HFF-Myc (cell line): Measurements from ENCODE around the gene GGTA1.

ENCODE experiments used
- DNase-seq: peaks from one replicate; pipeline ENCODE4 v3.0.0-alpha.2; 2011; ENCODE audit warnings: low read depth; ENCODE audit errors: extremely low read depth
- H3K4me3 ChIP-seq: replicated peaks from 2 replicates; pipeline ENCODE4 v1.5.1; 2011; ENCODE audit warnings: low read depth, mild to moderate bottlenecking, control low read depth, low read length
- TF ChIP-seq, protein P1 (sequence below): IDR thresholded peaks from 2 replicates; pipeline ENCODE4 v1.5.1; 2012; ENCODE audit warnings: mild to moderate bottlenecking, low read depth, low read length, control low read depth; ENCODE audit errors: missing control alignments

GGTA1 gene

GRCh38 chr9:121478816-121479676 is 20.6 kb downstream of the GGTA1 start:
- no peak overlapping the region for H3K4me3 ChIP-seq
- TF ChIP-seq, protein P1, sequence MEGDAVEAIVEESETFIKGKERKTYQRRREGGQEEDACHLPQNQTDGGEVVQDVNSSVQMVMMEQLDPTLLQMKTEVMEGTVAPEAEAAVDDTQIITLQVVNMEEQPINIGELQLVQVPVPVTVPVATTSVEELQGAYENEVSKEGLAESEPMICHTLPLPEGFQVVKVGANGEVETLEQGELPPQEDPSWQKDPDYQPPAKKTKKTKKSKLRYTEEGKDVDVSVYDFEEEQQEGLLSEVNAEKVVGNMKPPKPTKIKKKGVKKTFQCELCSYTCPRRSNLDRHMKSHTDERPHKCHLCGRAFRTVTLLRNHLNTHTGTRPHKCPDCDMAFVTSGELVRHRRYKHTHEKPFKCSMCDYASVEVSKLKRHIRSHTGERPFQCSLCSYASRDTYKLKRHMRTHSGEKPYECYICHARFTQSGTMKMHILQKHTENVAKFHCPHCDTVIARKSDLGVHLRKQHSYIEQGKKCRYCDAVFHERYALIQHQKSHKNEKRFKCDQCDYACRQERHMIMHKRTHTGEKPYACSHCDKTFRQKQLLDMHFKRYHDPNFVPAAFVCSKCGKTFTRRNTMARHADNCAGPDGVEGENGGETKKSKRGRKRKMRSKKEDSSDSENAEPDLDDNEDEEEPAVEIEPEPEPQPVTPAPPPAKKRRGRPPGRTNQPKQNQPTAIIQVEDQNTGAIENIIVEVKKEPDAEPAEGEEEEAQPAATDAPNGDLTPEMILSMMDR: no peak
- DNase-seq: no peak

- DNase-seq: no peak
- H3K4me3 ChIP-seq: no peak overlapping the region
- TF ChIP-seq, protein P1: no peak
These were observed 23.5 kb downstream of the GGTA1 start for GRCh38 chr9:121476156-121476555.

DNA sequence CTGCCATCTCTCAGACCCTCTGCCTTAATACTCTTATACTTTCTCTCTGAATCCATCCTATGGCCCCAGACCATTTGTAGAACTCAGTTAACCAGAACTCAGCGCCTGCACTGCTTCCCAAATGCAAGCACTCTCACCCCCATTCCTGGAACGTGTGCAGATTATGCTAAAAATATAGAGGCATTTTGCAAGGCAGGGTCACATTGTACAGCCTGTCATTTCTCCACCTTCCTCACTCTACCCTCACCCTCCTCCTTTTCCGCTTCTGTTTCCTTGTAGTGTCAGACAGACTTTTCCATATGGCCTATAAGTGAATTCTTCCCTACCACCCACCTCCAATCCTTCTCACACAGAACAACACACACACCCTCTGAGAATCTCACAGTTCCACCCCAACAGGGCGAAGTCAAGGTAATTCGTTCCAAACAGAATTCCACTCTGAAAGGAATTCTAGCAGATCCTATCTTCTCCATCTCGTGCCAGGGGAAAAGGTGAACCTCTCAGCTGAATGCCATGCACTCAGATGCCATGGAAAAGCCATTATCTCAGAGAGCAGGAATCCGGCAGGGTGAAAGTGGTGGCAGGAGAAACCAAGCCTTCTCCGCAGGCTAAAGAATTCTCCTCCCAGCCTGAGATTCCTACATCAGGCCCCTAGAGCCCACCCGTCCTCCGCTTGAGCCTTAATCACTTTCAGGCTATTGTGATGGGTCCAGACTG is 25.3 kb downstream of the GGTA1 start:
- H3K4me3 ChIP-seq: no peak overlapping the region
- TF ChIP-seq, protein P1: no peak
- no peak for DNase-seq

GRCh38 chr9:121473229-121473628 is 26.4 kb downstream of the GGTA1 start:
- TF ChIP-seq, protein P1: no peak
- H3K4me3 ChIP-seq: no peak overlapping the region
- no peak for DNase-seq

- no peak for DNase-seq
- no peak overlapping the region for H3K4me3 ChIP-seq
- TF ChIP-seq, protein P1: no peak
These were observed 27.2 kb downstream of the GGTA1 start for GRCh38 chr9:121472446-121472845.

DNA sequence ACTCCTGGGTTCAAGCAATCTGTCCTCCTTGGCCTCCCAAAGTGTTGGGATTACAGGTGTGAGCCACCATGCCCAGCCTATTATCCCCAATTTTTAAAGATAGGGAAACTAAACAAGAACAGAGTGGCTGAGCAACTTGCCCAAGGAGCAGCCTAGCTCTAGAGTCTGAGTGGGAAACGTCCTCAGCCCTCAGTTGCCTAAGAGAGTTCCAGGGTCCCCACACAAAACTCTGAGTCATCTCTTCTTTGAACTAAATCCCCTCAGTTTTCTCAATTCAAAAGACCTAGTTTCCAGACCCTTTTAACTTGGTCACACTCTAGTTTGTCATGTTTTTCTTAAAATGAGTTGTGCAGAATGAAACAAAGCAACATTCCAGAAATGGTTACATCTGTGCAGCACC is 33.5 kb downstream of the GGTA1 start:
- no peak overlapping the region for H3K4me3 ChIP-seq
- TF ChIP-seq, protein P1: no peak
- DNase-seq: no peak
